HG02763 (cell line): ENCODE data around the gene GABBR1.

Experiments
- ATAC-seq: cut with Tn5 transposase; IDR thresholded peaks from one replicate; pipeline ENCODE4 v1.9.1; 2021; ENCODE audit warnings: mild to moderate bottlenecking, moderate library complexity; ENCODE audit not compliant: unreplicated experiment

GABBR1 gene

DNA sequence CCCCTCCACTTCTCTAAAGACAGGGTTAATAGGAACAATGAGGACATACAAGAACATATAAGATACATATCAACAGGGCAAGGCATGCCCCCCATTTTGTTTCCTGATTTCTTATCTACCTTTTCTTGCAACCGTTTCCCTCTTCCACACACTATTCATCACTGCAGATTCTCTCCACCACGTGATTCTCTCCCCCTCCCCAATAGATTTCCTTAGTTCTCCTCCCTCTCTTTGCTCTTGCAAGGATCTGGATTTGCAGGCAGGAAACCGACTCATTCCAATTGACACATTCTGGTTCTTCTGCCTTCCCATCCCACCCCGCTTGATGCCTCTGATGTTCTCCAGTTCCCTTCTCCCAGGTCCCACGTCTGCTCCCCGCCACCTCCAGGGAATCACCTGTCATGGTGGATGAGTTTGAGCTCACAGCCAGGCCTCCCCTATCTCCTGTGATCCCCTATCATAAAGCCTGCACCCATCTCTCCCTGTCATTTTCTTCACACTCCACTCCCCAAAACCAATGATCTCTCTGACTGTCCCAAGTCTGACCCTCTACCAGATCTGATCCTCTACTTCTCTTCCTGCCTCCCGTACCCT, 7.5 kb downstream of the GABBR1 start:
- no peak for ATAC-seq

DNA sequence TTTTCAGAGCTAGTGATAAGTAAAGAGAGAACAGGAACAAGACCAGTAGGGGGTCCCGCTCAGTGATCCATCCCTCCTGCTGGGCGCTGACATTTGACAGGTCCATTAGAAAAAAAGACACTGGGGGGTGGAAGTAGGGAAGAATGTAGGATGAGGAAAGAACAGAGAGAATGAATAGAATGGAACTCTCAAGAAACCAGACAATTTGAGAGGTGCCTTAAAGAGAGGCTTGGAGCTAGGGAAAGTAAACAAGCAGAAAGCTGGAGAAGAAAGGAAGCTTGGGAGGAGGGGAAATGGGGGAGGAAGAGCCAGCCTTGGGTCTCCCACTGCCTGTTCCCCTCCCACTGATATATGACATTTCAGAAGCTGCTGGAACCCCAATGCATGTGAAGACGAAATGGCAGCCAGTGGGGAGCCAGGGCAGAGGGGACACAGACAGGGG, 8.4 kb downstream of the GABBR1 start:
- no peak for ATAC-seq

- ATAC-seq: no peak
These were observed 12.4 kb downstream of the GABBR1 start for GRCh38 chr6:29620630-29621029.

DNA sequence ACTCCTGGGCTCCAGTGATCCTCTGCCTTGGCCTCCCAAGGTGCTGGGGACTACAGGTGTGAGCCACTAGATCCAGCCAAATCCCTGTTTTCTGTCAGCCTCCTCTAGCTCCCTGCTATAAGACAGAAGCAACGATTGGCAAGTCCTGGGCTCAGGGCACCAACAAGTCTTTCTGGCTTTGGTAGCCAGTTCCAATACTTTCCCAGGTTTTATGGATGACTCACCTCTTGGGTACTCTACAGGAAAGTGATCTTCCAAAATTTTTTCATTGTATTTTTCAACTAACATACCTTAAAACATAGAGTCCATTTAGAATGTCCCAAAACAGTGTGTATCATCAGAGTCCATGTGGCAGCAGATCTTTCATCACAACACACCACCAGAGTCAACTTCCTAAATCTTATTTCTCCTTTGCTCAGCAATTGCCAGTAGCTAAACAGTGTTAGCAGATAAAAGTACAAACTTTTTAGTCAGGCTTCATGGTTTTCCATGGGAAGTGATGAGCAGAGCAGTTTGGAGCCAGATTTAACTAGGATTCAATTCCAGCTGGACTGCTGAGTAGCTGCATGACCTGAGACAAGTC, 13.3 kb downstream of the GABBR1 start:
- ATAC-seq: no peak

DNA sequence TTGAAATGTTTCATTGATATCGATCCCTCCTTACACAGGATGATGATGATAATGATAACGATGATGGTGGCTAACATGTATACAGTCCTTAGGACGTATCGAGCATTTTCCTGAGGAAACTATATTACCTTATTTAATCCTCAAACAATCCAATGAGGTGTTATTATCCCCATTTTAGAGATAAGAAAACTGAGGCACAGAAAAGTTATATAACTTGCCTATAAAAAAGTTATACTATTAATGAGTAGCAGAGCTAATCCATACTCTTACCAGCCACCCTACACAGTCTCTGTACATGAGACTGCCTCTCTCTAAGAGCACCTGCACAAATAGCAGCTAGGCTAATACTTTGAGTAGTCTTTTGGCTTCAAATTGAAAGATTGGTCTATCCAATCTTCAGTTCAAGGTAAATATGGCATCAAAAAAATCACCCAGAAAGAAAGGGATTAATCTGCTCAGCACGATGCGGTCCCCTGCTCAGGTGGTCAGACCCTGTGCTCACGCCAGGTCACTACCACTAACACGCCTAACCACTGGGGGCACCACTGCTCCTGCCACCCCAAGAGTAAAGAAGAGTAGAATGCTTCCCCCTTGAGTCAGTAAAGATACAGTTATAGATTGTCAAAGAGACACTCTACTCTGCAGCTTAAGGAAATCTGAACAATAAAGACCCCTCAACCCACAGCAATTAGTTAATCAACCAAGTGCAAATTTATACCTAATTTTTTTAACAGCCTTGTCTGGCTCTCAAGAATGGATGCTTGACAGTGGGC, 15.0 kb downstream of the GABBR1 start:
- ATAC-seq: no peak

DNA sequence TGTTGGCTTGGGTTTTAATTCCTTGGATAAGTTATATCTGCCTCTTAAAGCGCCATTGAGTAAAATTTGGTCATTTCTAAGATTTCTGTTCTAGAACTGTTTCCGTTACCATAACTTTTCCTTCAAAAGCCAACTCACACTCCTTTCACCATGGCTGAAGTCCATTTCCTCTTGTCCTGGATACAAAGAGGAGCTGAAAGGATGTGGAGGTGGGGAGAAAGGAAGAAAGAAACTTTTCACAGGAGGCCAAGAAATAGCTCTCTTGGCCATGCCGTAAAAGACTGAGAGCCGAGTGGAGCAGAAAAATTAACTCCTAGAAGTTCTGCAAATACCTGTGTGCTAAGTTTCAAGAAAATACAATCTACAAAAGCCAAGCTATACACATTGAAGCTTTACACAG, 21.6 kb downstream of the GABBR1 start:
- no peak for ATAC-seq

- no peak for ATAC-seq
These were observed 22.4 kb downstream of the GABBR1 start for GRCh38 chr6:29610540-29610939.

GRCh38 chr6:29608131-29608530, 24.9 kb downstream of the GABBR1 start:
- ATAC-seq: no peak

DNA sequence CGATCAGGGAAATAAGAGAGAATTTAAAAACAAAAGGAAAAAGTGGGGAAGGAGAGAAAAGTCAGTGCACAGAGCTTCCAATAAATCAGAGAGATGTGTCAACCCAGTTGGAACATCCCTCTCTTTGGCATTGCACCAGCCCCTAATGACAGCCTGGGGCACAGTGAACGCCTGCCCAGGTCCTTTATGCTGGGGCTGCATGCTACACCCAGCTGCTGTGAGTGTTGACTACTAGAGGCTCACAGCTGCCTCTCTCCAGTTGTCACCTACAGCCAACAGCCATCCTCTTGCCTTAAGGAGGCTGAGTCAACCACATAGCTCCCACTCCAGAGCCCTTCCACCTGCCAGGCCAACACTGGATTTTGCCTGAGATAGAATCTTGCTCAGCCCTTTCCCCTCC, 29.1 kb downstream of the GABBR1 start:
- no peak for ATAC-seq

DNA sequence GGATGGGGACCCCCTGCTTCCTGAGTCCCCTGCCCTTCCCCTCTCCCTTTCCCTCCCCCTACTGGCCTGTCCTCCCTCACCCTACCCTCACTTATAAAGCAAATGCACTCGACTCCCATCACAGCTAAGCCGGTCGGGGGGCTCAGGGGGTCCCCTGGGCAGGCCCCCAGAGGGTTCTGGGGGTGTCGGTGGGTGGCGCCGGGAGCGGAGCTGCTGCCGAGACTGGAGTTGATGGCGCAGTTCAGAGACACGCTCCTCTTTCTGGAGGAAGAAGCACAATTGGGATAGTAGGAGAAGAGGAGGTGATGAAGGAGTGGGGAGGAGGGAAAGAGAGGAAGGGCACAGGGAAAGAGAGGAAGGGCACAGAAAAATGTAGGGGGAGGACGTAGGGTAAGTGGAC, 29.5 kb downstream of the GABBR1 start:
- ATAC-seq: no peak

- no peak for ATAC-seq
These were observed 30.2 kb downstream of the GABBR1 start for GRCh38 chr6:29602564-29603361.

DNA sequence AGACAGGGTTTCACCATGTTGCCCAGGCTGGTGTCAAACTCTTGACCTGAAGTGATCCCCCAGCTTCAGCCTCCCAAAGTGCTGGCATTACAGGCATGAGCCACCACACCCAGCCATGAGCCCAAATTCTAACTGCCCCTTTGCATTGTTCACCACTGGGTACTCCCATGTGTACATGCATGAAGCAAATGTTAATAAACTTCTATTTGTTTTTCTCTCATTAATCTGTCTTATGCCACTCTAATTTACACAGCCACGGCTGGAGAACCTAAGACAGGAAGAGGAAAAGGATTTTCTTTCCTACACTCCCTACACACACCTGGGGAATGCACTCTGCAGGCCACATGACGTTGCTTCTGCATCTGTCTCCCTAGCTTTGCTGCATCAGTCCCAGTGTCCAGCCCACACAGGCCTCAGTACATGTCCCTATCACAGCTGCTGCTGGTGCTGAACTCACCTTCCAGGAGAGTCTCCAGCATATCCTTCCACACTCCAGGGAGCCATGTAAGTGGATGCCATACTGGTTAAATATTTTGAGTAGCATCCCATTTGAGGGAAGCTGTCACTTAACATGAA, 34.7 kb downstream of the GABBR1 start:
- ATAC-seq: no peak

DNA sequence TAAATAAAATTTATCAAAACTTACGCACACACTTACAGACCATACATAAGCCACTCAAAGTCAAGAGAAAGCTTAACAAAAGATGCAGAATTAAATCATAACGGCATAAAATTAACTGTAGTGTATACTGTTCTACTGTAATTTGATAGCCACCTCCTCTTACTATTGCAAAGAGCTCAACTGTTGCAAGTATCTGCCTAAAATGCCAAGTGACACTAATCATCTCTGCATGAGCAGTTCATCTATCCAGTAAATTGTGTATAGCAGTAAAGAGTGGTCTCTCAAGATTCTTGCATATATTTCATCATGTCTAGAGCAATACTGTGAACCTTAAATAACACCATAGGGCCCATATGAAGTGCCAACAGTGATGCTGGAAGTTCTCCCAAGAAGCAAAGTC, 35.8 kb downstream of the GABBR1 start:
- ATAC-seq: no peak

DNA sequence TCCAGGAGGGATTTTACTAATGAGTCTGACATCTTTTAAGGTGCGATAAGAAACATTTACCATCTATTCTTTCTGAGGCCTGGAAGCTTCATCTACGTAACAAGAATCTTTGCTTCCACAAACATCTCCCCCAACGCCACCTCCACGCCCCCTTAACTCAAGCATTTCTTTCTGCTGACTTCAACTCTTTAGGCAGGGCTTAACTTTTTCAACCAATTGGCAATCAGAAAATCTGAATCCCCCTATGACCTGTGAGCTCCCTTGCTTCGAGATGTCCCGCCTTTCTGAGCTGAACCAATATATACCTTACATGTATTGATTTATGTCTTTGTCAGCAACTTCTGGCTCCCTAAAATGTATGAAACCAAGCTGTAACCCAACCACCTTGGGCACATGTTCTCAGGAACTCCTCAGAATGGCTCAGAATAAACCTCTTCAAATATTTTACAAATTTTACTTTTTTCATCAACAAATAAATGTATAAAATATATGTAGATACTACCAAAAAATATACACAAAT, 36.5 kb downstream of the GABBR1 start:
- no peak for ATAC-seq

GRCh38 chr6:29593199-29593855, 39.7 kb downstream of the GABBR1 start:
- ATAC-seq: no peak

DNA sequence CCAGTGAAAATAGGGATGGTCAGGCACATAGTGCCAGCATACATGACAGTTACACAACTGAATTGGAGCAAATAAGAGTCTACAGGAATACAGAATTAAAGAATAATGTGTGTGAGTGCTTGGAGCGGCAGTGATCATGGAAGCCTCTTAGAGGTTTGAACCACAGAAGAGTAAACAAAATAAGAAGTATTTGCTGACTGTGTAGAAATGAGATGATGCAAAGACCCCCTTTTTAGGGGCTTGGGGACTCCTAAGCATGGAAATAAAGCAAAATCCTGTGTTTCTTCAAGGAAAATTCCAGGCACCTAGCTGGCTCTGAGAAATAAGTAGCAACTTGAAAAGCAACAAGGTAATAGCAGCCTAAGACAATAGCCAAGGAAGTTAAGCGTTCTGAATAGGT, 41.3 kb downstream of the GABBR1 start:
- no peak for ATAC-seq

DNA sequence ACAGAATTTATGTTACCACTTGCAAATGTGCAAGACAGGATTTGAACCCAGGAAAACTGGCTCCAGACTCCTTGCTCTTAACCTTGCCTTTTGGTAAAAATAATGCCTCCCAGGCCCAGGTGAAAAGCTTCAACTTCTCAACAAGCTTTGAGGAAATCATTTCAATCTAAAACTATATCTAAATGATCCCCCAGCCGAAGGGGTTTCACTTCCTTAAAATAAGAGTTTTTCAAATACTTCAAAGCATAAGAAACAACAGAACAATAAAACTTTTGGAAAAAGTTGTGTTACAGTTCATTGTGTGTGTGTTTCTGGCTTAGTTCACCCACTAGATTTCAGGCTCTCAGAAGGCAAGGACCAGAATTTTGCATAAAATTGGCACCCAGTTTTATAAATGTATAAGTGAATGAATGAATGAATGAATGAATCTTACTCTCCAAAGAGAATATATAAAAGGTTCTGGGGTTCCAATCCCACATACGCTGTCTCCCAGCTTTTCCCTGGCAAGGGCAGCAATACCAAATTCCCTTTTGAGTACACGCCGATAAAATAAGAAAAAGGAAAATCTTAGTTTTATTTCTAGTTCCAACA, 42.7 kb downstream of the GABBR1 start:
- ATAC-seq: no peak

DNA sequence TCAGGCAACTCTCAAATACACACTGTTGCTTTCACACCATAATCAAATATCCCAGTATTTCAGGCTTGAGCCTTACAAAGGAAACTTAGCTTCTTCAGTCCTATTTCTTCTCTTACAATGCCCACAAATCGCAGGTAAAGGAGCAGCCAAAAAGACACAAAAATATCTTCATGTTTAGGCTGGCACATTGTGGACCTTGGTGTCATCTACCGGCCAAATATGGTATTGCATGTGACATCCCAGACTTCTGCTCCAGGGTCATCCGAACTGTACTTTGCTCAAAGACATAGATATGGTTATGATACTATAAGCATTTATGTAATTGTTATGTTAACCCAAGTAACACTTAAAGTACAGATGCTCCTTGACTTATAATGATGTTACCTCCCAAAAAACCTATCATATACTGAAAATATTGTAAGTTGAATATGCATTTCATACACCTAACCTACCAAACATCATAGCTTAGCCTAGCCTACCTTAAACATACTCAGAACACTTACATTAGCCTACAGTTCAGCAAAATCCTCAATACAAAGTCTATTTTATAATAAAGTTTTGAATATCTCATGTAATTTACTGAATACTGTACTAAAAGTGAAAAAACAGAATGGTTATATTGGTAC, 43.4 kb downstream of the GABBR1 start:
- no peak for ATAC-seq

GRCh38 chr6:29584821-29585220, 48.2 kb downstream of the GABBR1 start, which contains the start of gene OR2H2:
Gene OR2H2 (plus strand): TSS chr6:29585121. CDS start chr6:29587945, 2,824 bp downstream.
- no peak for ATAC-seq
